ENCODE measurements around the gene IQSEC3.

The IQSEC3 gene

DNA sequence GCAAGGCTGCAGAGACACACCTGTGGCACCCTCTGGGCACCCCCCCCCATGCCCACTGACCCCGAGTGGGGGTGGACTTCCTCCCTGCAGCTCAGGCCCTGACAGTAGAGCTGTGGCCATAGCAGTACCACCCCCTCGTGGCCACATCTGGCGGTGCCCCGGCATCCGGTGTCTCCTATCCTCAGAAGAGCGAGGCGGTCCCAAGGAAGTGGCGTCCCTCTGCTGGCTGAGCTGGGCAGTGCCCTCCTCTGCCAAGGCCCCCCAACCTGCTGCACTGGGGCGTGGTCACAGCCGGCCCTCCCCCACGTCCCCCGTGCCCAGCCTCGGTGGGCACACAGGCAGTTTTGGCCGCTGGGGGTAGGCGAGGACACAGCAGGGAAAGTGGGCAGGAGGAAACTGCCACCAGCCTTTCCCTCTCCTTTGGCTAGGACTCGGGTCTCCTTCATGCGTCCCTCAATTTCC, 153.4 kb downstream of the IQSEC3 start (continued):
- no peak for TF ChIP-seq ZNF133 (tag by site-specific recombination; IDR thresholded peaks at IDR 0.05)
- no peak for TF ChIP-seq ZNF777 (tag by site-specific recombination; IDR thresholded peaks at IDR 0.05; ENCODE audit: borderline replicate concordance)
- TF ChIP-seq, protein P1, sequence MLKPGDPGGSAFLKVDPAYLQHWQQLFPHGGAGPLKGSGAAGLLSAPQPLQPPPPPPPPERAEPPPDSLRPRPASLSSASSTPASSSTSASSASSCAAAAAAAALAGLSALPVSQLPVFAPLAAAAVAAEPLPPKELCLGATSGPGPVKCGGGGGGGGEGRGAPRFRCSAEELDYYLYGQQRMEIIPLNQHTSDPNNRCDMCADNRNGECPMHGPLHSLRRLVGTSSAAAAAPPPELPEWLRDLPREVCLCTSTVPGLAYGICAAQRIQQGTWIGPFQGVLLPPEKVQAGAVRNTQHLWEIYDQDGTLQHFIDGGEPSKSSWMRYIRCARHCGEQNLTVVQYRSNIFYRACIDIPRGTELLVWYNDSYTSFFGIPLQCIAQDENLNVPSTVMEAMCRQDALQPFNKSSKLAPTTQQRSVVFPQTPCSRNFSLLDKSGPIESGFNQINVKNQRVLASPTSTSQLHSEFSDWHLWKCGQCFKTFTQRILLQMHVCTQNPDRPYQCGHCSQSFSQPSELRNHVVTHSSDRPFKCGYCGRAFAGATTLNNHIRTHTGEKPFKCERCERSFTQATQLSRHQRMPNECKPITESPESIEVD (tag by site-specific recombination; IDR thresholded peaks at IDR 0.05): no peak
- no peak for TF ChIP-seq MEIS1 (CRISPR knock-in tag; IDR thresholded peaks at IDR 0.05; ENCODE audit: borderline replicate concordance)
- no peak for TF ChIP-seq ZNF426 (tag by site-specific recombination; IDR thresholded peaks at IDR 0.05)
- no peak for TF ChIP-seq ZNF677 (tag by site-specific recombination; IDR thresholded peaks at IDR 0.05)
- TF ChIP-seq MZF1 (tag by site-specific recombination; IDR thresholded peaks at IDR 0.05; ENCODE audit: borderline replicate concordance): no peak
- TF ChIP-seq ZNF555 (tag by site-specific recombination; conservative IDR thresholded peaks at IDR 0.05): no peak
- TF ChIP-seq GLI4 (tag by site-specific recombination; IDR thresholded peaks at IDR 0.05): no peak
- TF ChIP-seq REPIN1 (tag by site-specific recombination; IDR thresholded peaks at IDR 0.05; ENCODE audit: low read depth): no peak
- peak; percentile 95 for TF ChIP-seq SCRT2 (tag by site-specific recombination; IDR thresholded peaks at IDR 0.05)
- peak; percentile 74; the same call in 1 of the 2 replicates for TF ChIP-seq ZNF2 (tag by site-specific recombination; IDR thresholded peaks at IDR 0.05)
- TF ChIP-seq ZNF501 (tag by site-specific recombination; IDR thresholded peaks at IDR 0.05): peak; percentile 80; the same call in 1 of the 2 replicates
- TF ChIP-seq GLI2 (tag by site-specific recombination; IDR thresholded peaks at IDR 0.05; ENCODE audit: borderline replicate concordance, low read depth): no peak
- TF ChIP-seq ZNF302 (tag by site-specific recombination; IDR thresholded peaks at IDR 0.05; ENCODE audit: low read depth): no peak
- TF ChIP-seq ZNF202 (tag by site-specific recombination; IDR thresholded peaks at IDR 0.05; ENCODE audit: borderline replicate concordance): no peak
- TF ChIP-seq ZNF837 (tag by site-specific recombination; IDR thresholded peaks at IDR 0.05): no peak
- no peak for TF ChIP-seq ZNF624 (tag by site-specific recombination; IDR thresholded peaks at IDR 0.05)
- TF ChIP-seq, protein P2, sequence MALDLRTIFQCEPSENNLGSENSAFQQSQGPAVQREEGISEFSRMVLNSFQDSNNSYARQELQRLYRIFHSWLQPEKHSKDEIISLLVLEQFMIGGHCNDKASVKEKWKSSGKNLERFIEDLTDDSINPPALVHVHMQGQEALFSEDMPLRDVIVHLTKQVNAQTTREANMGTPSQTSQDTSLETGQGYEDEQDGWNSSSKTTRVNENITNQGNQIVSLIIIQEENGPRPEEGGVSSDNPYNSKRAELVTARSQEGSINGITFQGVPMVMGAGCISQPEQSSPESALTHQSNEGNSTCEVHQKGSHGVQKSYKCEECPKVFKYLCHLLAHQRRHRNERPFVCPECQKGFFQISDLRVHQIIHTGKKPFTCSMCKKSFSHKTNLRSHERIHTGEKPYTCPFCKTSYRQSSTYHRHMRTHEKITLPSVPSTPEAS (tag by site-specific recombination; IDR thresholded peaks at IDR 0.05): no peak
- TF ChIP-seq ZNF211 (tag by site-specific recombination; IDR thresholded peaks at IDR 0.05; ENCODE audit: low read depth): no peak
- TF ChIP-seq, protein P3, sequence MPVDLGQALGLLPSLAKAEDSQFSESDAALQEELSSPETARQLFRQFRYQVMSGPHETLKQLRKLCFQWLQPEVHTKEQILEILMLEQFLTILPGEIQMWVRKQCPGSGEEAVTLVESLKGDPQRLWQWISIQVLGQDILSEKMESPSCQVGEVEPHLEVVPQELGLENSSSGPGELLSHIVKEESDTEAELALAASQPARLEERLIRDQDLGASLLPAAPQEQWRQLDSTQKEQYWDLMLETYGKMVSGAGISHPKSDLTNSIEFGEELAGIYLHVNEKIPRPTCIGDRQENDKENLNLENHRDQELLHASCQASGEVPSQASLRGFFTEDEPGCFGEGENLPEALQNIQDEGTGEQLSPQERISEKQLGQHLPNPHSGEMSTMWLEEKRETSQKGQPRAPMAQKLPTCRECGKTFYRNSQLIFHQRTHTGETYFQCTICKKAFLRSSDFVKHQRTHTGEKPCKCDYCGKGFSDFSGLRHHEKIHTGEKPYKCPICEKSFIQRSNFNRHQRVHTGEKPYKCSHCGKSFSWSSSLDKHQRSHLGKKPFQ (tag by site-specific recombination; IDR thresholded peaks at IDR 0.05): no peak
- TF ChIP-seq, protein P4, sequence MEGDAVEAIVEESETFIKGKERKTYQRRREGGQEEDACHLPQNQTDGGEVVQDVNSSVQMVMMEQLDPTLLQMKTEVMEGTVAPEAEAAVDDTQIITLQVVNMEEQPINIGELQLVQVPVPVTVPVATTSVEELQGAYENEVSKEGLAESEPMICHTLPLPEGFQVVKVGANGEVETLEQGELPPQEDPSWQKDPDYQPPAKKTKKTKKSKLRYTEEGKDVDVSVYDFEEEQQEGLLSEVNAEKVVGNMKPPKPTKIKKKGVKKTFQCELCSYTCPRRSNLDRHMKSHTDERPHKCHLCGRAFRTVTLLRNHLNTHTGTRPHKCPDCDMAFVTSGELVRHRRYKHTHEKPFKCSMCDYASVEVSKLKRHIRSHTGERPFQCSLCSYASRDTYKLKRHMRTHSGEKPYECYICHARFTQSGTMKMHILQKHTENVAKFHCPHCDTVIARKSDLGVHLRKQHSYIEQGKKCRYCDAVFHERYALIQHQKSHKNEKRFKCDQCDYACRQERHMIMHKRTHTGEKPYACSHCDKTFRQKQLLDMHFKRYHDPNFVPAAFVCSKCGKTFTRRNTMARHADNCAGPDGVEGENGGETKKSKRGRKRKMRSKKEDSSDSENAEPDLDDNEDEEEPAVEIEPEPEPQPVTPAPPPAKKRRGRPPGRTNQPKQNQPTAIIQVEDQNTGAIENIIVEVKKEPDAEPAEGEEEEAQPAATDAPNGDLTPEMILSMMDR (tag by site-specific recombination; IDR thresholded peaks at IDR 0.05): peak; percentile 94
- peak; percentile 92 for TF ChIP-seq SCRT1 (tag by site-specific recombination; IDR thresholded peaks at IDR 0.05; ENCODE audit: borderline replicate concordance)
- no peak for TF ChIP-seq ZNF548 (tag by site-specific recombination; IDR thresholded peaks at IDR 0.05)
- no peak for TF ChIP-seq ZNF473 (tag by site-specific recombination; IDR thresholded peaks at IDR 0.05)
- TF ChIP-seq ZNF791 (tag by site-specific recombination; IDR thresholded peaks at IDR 0.05): no peak
- TF ChIP-seq, protein P5, sequence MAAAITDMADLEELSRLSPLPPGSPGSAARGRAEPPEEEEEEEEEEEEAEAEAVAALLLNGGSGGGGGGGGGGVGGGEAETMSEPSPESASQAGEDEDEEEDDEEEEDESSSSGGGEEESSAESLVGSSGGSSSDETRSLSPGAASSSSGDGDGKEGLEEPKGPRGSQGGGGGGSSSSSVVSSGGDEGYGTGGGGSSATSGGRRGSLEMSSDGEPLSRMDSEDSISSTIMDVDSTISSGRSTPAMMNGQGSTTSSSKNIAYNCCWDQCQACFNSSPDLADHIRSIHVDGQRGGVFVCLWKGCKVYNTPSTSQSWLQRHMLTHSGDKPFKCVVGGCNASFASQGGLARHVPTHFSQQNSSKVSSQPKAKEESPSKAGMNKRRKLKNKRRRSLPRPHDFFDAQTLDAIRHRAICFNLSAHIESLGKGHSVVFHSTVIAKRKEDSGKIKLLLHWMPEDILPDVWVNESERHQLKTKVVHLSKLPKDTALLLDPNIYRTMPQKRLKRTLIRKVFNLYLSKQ (tag by site-specific recombination; IDR thresholded peaks at IDR 0.05; ENCODE audit: borderline replicate concordance): no peak
- TF ChIP-seq, protein P6, sequence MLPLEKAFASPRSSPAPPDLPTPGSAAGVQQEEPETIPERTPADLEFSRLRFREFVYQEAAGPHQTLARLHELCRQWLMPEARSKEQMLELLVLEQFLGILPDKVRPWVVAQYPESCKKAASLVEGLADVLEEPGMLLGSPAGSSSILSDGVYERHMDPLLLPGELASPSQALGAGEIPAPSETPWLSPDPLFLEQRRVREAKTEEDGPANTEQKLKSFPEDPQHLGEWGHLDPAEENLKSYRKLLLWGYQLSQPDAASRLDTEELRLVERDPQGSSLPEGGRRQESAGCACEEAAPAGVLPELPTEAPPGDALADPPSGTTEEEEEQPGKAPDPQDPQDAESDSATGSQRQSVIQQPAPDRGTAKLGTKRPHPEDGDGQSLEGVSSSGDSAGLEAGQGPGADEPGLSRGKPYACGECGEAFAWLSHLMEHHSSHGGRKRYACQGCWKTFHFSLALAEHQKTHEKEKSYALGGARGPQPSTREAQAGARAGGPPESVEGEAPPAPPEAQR (tag by site-specific recombination; IDR thresholded peaks at IDR 0.05): no peak
- TF ChIP-seq, protein P7, sequence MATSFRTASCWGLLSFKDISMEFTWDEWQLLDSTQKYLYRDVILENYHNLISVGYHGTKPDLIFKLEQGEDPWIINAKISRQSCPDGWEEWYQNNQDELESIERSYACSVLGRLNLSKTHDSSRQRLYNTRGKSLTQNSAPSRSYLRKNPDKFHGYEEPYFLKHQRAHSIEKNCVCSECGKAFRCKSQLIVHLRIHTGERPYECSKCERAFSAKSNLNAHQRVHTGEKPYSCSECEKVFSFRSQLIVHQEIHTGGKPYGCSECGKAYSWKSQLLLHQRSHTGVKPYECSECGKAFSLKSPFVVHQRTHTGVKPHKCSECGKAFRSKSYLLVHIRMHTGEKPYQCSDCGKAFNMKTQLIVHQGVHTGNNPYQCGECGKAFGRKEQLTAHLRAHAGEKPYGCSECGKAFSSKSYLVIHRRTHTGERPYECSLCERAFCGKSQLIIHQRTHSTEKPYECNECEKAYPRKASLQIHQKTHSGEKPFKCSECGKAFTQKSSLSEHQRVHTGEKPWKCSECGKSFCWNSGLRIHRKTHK (tag by site-specific recombination; IDR thresholded peaks at IDR 0.05): no peak
- no peak for TF ChIP-seq ZNF768 (tag by site-specific recombination; IDR thresholded peaks at IDR 0.05)
- no peak for TF ChIP-seq ZNF19 (tag by site-specific recombination; IDR thresholded peaks at IDR 0.05; ENCODE audit: low read depth)
